HEK293 (cell line): Measurements from ENCODE around the gene RABEP1.

ENCODE experiments used
- FEZF1 ChIP-seq: fragments of 450-650 bp; formaldehyde crosslinking; IDR thresholded peaks from 2 replicates; pipeline ENCODE4 v1.5.1; 2016; ENCODE audit warnings: missing biosample characterization, missing genetic modification characterization
- KLF10 ChIP-seq: fragments of 450-650 bp; IDR thresholded peaks from 2 replicates; pipeline ENCODE4 v1.5.1; 2018; ENCODE audit warnings: missing biosample characterization, mild to moderate bottlenecking, missing genetic modification characterization
- YY1 ChIP-seq: fragments of 450-650 bp; formaldehyde crosslinking; IDR thresholded peaks from 2 replicates; pipeline ENCODE4 v1.5.1; 2018; ENCODE audit warnings: missing biosample characterization, missing genetic modification characterization
- ZBTB20 ChIP-seq: fragments of 450-650 bp; formaldehyde crosslinking; IDR thresholded peaks from 2 replicates; pipeline ENCODE4 v1.5.1; 2016; ENCODE audit warnings: missing biosample characterization, missing genetic modification characterization
- ZBTB8A ChIP-seq: fragments of 450-650 bp; formaldehyde crosslinking; IDR thresholded peaks from 2 replicates; pipeline ENCODE4 v1.5.1; 2016; ENCODE audit warnings: missing biosample characterization, missing genetic modification characterization
- ZFP69B ChIP-seq: fragments of 450-650 bp; formaldehyde crosslinking; IDR thresholded peaks from 2 replicates; pipeline ENCODE4 v1.5.1; 2016; ENCODE audit warnings: missing biosample characterization, missing genetic modification characterization
- ZNF132 ChIP-seq: fragments of 450-650 bp; formaldehyde crosslinking; IDR thresholded peaks from 2 replicates; pipeline ENCODE4 v1.5.1; 2017; ENCODE audit warnings: missing biosample characterization, missing genetic modification characterization, borderline replicate concordance
- ZNF426 ChIP-seq: fragments of 450-650 bp; formaldehyde crosslinking; IDR thresholded peaks from 2 replicates; pipeline ENCODE4 v1.5.1; 2017; ENCODE audit warnings: missing biosample characterization, missing genetic modification characterization, mild to moderate bottlenecking, inconsistent platforms, moderate library complexity
- ZNF48 ChIP-seq: fragments of 450-650 bp; formaldehyde crosslinking; IDR thresholded peaks from 2 replicates; pipeline ENCODE4 v1.5.1; 2016; ENCODE audit warnings: missing biosample characterization, missing genetic modification characterization
- ZNF585B ChIP-seq: fragments of 450-650 bp; formaldehyde crosslinking; IDR thresholded peaks from 2 replicates; pipeline ENCODE4 v1.5.1; 2016; ENCODE audit warnings: missing biosample characterization, missing genetic modification characterization
- ZNF701 ChIP-seq: fragments of 450-650 bp; formaldehyde crosslinking; IDR thresholded peaks from 2 replicates; pipeline ENCODE4 v1.5.1; 2016; ENCODE audit warnings: missing biosample characterization, missing genetic modification characterization
- ZNF768 ChIP-seq: fragments of 450-650 bp; formaldehyde crosslinking; IDR thresholded peaks from 2 replicates; pipeline ENCODE4 v1.5.1; 2018; ENCODE audit warnings: missing biosample characterization, mild to moderate bottlenecking, missing genetic modification characterization
- ZNF776 ChIP-seq: fragments of 450-650 bp; formaldehyde crosslinking; IDR thresholded peaks from 2 replicates; pipeline ENCODE4 v1.5.0; 2017; ENCODE audit warnings: missing biosample characterization, missing genetic modification characterization, borderline replicate concordance
- ZSCAN23 ChIP-seq: fragments of 450-650 bp; formaldehyde crosslinking; IDR thresholded peaks from 2 replicates; pipeline ENCODE4 v1.5.1; 2016; ENCODE audit warnings: missing biosample characterization, missing genetic modification characterization
- TF ChIP-seq, protein P1 (sequence below): fragments of 450-650 bp; formaldehyde crosslinking; IDR thresholded peaks from 2 replicates; pipeline ENCODE4 v1.5.1; 2016; ENCODE audit warnings: missing biosample characterization, missing genetic modification characterization
- TF ChIP-seq, protein P2 (sequence below): fragments of 450-650 bp; formaldehyde crosslinking; conservative IDR thresholded peaks from 2 replicates; pipeline ENCODE4 v1.5.1; 2016; ENCODE audit warnings: low read depth, missing biosample characterization, missing genetic modification characterization
- TF ChIP-seq, protein P3 (sequence below): fragments of 450-650 bp; formaldehyde crosslinking; IDR thresholded peaks from 2 replicates; pipeline ENCODE4 v1.5.1; 2016; ENCODE audit warnings: missing biosample characterization, missing genetic modification characterization
- TF ChIP-seq, protein P4 (sequence below): fragments of 450-650 bp; formaldehyde crosslinking; IDR thresholded peaks from 2 replicates; pipeline ENCODE4 v1.5.1; 2016; ENCODE audit warnings: missing biosample characterization, missing genetic modification characterization
- TF ChIP-seq, protein P5 (sequence below): sonication (generic); formaldehyde crosslinking; IDR thresholded peaks from 2 replicates; pipeline ENCODE4 v1.8.1; 2022; ENCODE audit warnings: mild to moderate bottlenecking, moderate library complexity, missing genetic modification reagents
- TF ChIP-seq, protein P6 (sequence below): fragments of 450-650 bp; formaldehyde crosslinking; IDR thresholded peaks from 2 replicates; pipeline ENCODE4 v1.5.1; 2016; ENCODE audit warnings: missing biosample characterization, missing genetic modification characterization
- TF ChIP-seq, protein P7 (sequence below): fragments of 450-650 bp; IDR thresholded peaks from 2 replicates; pipeline ENCODE4 v1.5.1; 2018; ENCODE audit warnings: missing biosample characterization, mild to moderate bottlenecking, missing genetic modification characterization

RABEP1 gene

DNA sequence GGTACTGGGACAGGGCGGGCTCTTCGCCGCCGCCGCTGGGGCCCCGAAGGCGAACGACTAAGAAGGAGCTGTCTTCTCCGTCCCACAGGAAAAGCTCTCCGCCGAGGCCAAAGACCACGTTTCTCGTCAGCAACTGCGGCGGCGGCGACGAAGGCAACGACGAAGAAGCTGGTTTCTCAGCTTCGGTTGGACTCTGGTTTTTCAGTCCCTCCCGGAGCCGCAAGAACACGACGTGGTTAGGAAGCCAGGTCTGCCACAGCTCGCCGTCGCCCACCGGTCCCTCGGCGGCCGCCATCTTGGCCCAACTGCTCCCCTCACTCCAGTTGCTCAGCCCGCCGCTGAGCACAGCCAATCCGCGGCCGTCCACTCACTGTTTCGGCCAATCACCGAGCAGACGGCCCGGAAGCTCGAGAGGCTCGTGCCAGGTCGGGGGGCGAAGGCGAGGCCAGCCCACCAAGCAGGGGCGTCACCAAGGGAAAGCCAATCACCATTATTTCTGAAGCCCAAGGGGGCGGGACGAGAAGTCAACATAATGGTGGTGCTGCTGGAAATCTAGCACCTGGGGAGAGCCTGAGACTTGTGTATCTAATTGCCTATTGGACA, 137.4 kb downstream of the RABEP1 start, which contains the start of gene NUP88 (continued):
- TF ChIP-seq, protein P1, sequence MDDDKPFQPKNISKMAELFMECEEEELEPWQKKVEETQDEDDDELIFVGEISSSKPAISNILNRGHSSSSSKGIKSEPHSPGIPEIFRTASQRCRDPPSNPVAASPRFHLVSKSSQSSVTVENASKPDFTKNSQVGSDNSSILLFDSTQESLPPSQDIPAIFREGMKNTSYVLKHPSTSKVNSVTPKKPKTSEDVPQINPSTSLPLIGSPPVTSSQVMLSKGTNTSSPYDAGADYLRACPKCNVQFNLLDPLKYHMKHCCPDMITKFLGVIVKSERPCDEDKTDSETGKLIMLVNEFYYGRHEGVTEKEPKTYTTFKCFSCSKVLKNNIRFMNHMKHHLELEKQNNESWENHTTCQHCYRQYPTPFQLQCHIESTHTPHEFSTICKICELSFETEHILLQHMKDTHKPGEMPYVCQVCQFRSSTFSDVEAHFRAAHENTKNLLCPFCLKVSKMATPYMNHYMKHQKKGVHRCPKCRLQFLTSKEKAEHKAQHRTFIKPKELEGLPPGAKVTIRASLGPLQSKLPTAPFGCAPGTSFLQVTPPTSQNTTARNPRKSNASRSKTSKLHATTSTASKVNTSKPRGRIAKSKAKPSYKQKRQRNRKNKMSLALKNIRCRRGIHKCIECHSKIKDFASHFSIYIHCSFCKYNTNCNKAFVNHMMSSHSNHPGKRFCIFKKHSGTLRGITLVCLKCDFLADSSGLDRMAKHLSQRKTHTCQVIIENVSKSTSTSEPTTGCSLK = no peak
- TF ChIP-seq KLF10 (tag by site-specific recombination) = no peak; the same call in 1 of the 2 replicates
- TF ChIP-seq, protein P2, sequence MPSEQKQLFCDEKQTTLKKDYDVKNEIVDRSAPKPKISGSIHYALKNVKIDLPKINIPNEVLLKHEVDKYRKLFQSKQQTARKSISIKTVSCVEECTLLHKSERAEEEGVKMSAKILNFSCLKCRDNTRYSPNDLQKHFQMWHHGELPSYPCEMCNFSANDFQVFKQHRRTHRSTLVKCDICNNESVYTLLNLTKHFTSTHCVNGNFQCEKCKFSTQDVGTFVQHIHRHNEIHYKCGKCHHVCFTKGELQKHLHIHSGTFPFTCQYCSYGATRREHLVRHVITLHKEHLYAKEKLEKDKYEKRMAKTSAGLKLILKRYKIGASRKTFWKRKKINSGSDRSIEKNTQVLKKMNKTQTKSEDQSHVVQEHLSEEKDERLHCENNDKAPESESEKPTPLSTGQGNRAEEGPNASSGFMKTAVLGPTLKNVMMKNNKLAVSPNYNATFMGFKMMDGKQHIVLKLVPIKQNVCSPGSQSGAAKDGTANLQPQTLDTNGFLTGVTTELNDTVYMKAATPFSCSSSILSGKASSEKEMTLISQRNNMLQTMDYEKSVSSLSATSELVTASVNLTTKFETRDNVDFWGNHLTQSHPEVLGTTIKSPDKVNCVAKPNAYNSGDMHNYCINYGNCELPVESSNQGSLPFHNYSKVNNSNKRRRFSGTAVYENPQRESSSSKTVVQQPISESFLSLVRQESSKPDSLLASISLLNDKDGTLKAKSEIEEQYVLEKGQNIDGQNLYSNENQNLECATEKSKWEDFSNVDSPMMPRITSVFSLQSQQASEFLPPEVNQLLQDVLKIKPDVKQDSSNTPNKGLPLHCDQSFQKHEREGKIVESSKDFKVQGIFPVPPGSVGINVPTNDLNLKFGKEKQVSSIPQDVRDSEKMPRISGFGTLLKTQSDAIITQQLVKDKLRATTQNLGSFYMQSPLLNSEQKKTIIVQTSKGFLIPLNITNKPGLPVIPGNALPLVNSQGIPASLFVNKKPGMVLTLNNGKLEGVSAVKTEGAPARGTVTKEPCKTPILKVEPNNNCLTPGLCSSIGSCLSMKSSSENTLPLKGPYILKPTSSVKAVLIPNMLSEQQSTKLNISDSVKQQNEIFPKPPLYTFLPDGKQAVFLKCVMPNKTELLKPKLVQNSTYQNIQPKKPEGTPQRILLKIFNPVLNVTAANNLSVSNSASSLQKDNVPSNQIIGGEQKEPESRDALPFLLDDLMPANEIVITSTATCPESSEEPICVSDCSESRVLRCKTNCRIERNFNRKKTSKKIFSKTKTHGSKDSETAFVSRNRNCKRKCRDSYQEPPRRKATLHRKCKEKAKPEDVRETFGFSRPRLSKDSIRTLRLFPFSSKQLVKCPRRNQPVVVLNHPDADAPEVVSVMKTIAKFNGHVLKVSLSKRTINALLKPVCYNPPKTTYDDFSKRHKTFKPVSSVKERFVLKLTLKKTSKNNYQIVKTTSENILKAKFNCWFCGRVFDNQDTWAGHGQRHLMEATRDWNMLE = 0 out of 2 replicates have a peak, but pooled peaks have one; percentile 15
- TF ChIP-seq, protein P3, sequence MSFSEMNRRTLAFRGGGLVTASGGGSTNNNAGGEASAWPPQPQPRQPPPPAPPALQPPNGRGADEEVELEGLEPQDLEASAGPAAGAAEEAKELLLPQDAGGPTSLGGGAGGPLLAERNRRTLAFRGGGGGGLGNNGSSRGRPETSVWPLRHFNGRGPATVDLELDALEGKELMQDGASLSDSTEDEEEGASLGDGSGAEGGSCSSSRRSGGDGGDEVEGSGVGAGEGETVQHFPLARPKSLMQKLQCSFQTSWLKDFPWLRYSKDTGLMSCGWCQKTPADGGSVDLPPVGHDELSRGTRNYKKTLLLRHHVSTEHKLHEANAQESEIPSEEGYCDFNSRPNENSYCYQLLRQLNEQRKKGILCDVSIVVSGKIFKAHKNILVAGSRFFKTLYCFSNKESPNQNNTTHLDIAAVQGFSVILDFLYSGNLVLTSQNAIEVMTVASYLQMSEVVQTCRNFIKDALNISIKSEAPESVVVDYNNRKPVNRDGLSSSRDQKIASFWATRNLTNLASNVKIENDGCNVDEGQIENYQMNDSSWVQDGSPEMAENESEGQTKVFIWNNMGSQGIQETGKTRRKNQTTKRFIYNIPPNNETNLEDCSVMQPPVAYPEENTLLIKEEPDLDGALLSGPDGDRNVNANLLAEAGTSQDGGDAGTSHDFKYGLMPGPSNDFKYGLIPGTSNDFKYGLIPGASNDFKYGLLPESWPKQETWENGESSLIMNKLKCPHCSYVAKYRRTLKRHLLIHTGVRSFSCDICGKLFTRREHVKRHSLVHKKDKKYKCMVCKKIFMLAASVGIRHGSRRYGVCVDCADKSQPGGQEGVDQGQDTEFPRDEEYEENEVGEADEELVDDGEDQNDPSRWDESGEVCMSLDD (tag by site-specific recombination) = peak; percentile 95
- no peak for TF ChIP-seq ZNF132
- TF ChIP-seq ZBTB20 (tag by site-specific recombination) = no peak
- 0 out of 2 replicates have a peak, but pooled peaks have one; percentile 8 for TF ChIP-seq ZNF585B (tag by site-specific recombination)
- TF ChIP-seq, protein P4, sequence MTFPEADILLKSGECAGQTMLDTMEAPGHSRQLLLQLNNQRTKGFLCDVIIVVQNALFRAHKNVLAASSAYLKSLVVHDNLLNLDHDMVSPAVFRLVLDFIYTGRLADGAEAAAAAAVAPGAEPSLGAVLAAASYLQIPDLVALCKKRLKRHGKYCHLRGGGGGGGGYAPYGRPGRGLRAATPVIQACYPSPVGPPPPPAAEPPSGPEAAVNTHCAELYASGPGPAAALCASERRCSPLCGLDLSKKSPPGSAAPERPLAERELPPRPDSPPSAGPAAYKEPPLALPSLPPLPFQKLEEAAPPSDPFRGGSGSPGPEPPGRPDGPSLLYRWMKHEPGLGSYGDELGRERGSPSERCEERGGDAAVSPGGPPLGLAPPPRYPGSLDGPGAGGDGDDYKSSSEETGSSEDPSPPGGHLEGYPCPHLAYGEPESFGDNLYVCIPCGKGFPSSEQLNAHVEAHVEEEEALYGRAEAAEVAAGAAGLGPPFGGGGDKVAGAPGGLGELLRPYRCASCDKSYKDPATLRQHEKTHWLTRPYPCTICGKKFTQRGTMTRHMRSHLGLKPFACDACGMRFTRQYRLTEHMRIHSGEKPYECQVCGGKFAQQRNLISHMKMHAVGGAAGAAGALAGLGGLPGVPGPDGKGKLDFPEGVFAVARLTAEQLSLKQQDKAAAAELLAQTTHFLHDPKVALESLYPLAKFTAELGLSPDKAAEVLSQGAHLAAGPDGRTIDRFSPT (tag by site-specific recombination) = peak; percentile 95
- no peak for TF ChIP-seq ZNF776 (tag by site-specific recombination)
- TF ChIP-seq ZBTB8A (tag by site-specific recombination) = no peak
- TF ChIP-seq ZSCAN23 (tag by site-specific recombination) = no peak
- no peak for TF ChIP-seq ZNF768 (tag by site-specific recombination)
- no peak for TF ChIP-seq ZNF701 (tag by site-specific recombination)
- TF ChIP-seq, protein P5, sequence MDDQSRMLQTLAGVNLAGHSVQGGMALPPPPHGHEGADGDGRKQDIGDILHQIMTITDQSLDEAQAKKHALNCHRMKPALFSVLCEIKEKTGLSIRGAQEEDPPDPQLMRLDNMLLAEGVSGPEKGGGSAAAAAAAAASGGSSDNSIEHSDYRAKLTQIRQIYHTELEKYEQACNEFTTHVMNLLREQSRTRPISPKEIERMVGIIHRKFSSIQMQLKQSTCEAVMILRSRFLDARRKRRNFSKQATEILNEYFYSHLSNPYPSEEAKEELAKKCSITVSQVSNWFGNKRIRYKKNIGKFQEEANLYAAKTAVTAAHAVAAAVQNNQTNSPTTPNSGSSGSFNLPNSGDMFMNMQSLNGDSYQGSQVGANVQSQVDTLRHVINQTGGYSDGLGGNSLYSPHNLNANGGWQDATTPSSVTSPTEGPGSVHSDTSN (CRISPR knock-in tag) = peak; percentile 72; the same call in 1 of the 2 replicates
- TF ChIP-seq ZNF48 (tag by site-specific recombination) = no peak
- TF ChIP-seq ZNF426 (tag by site-specific recombination) = no peak
- TF ChIP-seq, protein P6, sequence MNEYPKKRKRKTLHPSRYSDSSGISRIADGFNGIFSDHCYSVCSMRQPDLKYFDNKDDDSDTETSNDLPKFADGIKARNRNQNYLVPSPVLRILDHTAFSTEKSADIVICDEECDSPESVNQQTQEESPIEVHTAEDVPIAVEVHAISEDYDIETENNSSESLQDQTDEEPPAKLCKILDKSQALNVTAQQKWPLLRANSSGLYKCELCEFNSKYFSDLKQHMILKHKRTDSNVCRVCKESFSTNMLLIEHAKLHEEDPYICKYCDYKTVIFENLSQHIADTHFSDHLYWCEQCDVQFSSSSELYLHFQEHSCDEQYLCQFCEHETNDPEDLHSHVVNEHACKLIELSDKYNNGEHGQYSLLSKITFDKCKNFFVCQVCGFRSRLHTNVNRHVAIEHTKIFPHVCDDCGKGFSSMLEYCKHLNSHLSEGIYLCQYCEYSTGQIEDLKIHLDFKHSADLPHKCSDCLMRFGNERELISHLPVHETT (tag by site-specific recombination) = peak; percentile 49; the same call in 1 of the 2 replicates
- TF ChIP-seq YY1 = peak; percentile 89
- TF ChIP-seq, protein P7, sequence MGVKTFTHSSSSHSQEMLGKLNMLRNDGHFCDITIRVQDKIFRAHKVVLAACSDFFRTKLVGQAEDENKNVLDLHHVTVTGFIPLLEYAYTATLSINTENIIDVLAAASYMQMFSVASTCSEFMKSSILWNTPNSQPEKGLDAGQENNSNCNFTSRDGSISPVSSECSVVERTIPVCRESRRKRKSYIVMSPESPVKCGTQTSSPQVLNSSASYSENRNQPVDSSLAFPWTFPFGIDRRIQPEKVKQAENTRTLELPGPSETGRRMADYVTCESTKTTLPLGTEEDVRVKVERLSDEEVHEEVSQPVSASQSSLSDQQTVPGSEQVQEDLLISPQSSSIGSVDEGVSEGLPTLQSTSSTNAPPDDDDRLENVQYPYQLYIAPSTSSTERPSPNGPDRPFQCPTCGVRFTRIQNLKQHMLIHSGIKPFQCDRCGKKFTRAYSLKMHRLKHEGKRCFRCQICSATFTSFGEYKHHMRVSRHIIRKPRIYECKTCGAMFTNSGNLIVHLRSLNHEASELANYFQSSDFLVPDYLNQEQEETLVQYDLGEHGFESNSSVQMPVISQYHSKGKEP (tag by site-specific recombination) = no peak
- peak; percentile 76 for TF ChIP-seq FEZF1 (tag by site-specific recombination)
- TF ChIP-seq ZFP69B (tag by site-specific recombination) = no peak
